ENCODE data around the gene CLCN5.
"Not testable (repeated sequence)": the region's sequence is repeated elsewhere in the genome, so short reads cannot be mapped to it uniquely, and the experiment has no call there.

CLCN5 gene

GRCh38 chrX:50002067-50002714 lies 79.8 kb downstream of the CLCN5 start:
- H3K4me3 ChIP-seq (ENCODE audit: low read depth, low read length): no peak overlapping the region
- TF ChIP-seq CTCF (IDR thresholded peaks at IDR 0.05; ENCODE audit: borderline replicate concordance, insufficient read depth, low read depth, low read length): no peak

GRCh38 chrX:50003467-50003866 lies 81.1 kb downstream of the CLCN5 start:
- TF ChIP-seq CTCF (IDR thresholded peaks at IDR 0.05; ENCODE audit: borderline replicate concordance, insufficient read depth, low read depth, low read length): no peak

GRCh38 chrX:50003927-50004326 lies 81.5 kb downstream of the CLCN5 start:
- H3K4me3 ChIP-seq (ENCODE audit: low read depth, low read length): no peak overlapping the region
- no peak for TF ChIP-seq CTCF (IDR thresholded peaks at IDR 0.05; ENCODE audit: borderline replicate concordance, insufficient read depth, low read depth, low read length)

More at GRCh38 chrX:50003467-50003866, 81.1 kb downstream of the CLCN5 start:
- H3K4me3 ChIP-seq (ENCODE audit: low read depth, low read length): no peak overlapping the region

- H3K4me3 ChIP-seq (ENCODE audit: low read depth, low read length): not testable (repeated sequence)
Observed at GRCh38 chrX:50025591-50025990, 103.2 kb downstream of the CLCN5 start.

- H3K4me3 ChIP-seq (ENCODE audit: low read depth, low read length): no peak overlapping the region
- no peak for TF ChIP-seq CTCF (IDR thresholded peaks at IDR 0.05; ENCODE audit: borderline replicate concordance, insufficient read depth, low read depth, low read length)
Observed at GRCh38 chrX:50035126-50035525, 112.7 kb downstream of the CLCN5 start.

- no peak for TF ChIP-seq CTCF (IDR thresholded peaks at IDR 0.05; ENCODE audit: borderline replicate concordance, insufficient read depth, low read depth, low read length)
- H3K4me3 ChIP-seq (ENCODE audit: low read depth, low read length): no peak overlapping the region
Observed at GRCh38 chrX:50036426-50036825, 114.0 kb downstream of the CLCN5 start.

GRCh38 chrX:50045823-50046222 lies 123.4 kb downstream of the CLCN5 start:
- no peak overlapping the region for H3K4me3 ChIP-seq (ENCODE audit: low read depth, low read length)
- TF ChIP-seq CTCF (IDR thresholded peaks at IDR 0.05; ENCODE audit: borderline replicate concordance, insufficient read depth, low read depth, low read length): no peak

Data from GM12875 (cell line).